Peyer's patch (tissue), 4 donors: Measurements from ENCODE around the gene ITGA11.

ENCODE experiments used
- CTCF ChIP-seq, 6 experiments: fragments of 450-650 bp in 4 of 6; fragments of 200-600 bp in 2 of 6; sonication (generic) in 1 of 6; IDR thresholded peaks; one replicate each; pipeline ENCODE4 v1.5.1; 2017 to 2019; ENCODE audit warnings: antibody characterized with exemption in 6 of 6, mild to moderate bottlenecking in 3 of 6, moderate library complexity in 1 of 6
- POLR2A ChIP-seq, 2 donors: fragments of 450-650 bp; IDR thresholded peaks; one replicate each; pipeline ENCODE4 v1.5.1; 2017; ENCODE audit warnings: antibody characterized with exemption in 2 of 2, mild to moderate bottlenecking in 2 of 2, moderate library complexity in 2 of 2

- no peak for TF ChIP-seq CTCF (IDR thresholded peaks at IDR 0.05)
- no peak for TF ChIP-seq POLR2A (IDR thresholded peaks at IDR 0.05)
Observed at GRCh38 chr15:68377766-68378165, 54.2 kb downstream of the ITGA11 start.
